ENCODE measurements around the gene CES5A.
"Not testable (repeated sequence)": the region's sequence is repeated elsewhere in the genome, so short reads cannot be mapped to it uniquely, and the experiment has no call there.

CES5A gene, protein sequence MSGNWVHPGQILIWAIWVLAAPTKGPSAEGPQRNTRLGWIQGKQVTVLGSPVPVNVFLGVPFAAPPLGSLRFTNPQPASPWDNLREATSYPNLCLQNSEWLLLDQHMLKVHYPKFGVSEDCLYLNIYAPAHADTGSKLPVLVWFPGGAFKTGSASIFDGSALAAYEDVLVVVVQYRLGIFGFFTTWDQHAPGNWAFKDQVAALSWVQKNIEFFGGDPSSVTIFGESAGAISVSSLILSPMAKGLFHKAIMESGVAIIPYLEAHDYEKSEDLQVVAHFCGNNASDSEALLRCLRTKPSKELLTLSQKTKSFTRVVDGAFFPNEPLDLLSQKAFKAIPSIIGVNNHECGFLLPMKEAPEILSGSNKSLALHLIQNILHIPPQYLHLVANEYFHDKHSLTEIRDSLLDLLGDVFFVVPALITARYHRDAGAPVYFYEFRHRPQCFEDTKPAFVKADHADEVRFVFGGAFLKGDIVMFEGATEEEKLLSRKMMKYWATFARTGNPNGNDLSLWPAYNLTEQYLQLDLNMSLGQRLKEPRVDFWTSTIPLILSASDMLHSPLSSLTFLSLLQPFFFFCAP

DNA sequence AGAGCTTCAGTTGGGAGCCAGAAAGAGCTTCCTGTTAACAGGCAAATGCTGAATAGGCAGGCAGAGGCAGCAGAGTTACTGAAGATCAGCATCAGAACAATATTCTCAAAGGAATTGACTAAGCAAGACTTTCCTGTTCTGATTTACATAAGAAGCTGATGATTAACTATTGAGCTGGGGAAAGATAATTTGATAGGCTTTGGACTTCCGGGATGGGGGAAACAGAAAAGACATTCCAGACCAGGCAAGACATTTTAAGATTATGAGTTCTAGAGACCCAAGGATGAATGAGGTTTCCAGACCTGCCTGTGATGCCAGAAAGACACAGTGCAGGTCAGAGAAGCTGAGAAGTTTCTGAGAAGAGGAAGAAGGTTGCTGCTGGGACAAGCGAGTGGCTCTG, at the start of gene CES5A:
TSS of gene CES5A (minus strand) at position 101 of the 400 bp plus-strand sequence. CDS start 152 bp downstream, outside the sequence.
- no peak for DNase-seq

DNA sequence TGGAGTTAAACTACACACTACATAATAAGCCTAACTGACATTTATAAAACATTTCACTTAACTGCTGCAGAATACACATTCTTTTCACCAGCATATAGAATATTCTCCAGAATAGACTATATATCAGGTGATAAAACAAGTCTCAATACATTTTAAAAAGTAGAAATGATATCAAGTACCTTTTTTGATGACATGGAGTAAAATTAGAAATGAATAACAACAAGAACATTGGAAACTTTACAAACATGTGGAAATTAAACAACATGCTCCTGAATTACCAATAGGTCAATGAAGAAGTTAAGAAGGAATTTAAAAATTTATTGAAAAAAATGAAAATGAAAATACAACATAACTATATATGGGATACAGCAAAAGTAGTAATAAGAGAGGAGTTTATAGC, 47.5 kb upstream of the CES5A start:
- no peak for DNase-seq

DNA sequence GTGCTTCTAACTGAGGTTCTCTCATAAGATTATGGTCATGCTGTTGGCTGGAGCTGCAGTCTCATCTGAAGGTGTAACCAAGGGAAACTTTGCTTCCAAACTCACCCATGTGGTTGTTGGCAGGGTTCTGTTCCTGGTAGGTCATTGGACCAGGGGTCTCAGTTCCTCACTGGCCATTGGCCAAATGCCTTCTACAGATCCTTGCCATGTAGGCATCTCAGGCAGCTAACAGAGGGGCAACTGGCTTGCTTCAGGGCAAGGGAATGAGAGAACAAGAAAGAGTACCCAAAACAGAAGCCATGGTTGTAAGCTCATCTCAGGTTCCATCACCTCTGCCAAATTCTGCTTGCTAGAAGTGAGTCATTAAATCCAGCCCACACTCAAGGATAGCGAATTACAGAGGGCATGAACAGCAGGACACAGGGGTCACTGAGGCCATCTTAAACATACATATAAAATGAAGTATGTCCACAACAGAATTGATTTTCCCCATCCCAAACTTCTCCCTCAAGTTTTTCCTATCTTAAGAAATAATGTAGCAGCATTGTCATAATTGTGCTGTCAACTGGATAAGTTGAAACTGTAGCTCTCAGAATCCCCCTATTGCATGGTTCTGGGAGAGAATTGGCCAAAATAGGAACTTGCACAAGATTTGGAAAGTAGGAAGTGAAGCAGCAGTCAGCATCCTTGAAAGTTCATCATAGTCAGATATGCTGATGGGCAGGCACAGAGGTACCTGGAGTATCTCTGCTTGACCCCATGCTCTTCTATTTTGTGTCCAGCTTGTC, 42.4 kb upstream of the CES5A start:
- no peak for DNase-seq

DNA sequence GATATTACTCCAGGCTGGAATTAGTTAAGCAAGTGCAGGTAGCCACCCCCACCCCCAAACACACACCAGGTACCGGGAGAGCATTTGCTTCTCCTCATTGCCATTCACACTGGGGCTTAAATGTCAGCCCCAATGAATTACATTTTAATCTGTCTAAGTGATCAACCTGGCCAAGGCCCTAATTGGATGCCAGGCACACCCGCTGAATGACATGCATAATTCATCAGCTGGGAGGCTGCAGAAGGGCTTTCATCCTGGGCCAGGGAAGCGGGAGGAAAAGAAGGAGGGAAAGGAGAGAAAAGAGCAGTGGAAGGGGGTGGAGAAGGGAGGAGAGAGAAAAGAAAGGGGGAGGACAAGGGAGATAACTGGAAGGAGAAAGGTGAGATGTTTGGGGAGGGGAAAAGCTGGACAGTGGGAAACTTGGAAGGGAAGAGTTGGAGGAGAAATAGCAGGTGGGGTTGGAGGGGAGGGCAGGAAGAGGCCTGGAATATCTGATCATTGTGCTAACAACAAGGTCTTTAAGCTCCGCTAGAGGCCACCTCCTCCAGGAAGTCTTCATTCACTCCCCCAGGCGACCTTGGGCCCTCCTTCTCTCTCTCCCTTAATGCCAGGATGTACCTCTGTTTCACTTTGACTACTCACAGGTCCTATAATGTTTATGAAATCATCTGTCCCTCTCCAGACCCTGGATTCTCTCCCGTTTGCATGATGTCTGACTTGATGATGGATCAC, 40.1 kb upstream of the CES5A start:
- DNase-seq, result no peak

DNA sequence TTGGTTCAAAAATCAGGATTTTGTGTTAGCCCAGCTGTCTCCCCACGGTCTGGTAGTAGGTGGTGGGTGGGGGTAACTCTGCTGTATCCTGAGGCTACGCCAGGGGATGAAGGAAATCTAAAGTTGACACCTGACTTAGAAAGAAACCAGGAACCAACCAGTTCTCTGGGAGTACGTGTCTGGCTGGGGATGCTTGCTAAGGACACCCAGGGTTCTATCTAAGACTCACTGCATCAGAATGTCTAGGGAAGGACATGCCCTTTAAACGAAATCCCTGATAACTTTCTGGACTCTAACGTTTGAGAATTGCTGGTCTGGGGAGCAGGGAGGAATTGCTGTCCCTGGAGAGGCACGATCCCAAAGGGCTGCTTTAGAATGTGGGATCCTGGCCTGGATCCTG, 39.2 kb upstream of the CES5A start:
- DNase-seq, result no peak

DNA sequence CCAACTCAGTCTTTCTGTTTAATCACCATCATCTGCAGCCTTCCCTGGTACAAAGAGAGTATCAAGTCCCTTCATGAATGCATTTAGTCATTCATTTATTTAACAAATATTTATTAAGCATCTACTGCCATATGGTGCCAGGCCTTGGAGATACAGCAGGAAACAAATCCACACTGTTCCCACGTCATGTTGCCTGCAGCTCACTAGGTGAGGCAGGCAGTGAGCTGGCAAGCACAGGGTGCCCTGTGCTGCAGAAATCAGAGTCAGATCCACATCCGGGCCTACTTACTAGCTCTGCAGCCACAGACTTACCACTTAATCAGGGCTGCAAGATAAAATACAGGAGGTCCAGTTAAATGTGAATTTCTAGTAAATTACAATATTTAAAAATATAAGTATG, 38.5 kb upstream of the CES5A start:
- no peak for DNase-seq

DNA sequence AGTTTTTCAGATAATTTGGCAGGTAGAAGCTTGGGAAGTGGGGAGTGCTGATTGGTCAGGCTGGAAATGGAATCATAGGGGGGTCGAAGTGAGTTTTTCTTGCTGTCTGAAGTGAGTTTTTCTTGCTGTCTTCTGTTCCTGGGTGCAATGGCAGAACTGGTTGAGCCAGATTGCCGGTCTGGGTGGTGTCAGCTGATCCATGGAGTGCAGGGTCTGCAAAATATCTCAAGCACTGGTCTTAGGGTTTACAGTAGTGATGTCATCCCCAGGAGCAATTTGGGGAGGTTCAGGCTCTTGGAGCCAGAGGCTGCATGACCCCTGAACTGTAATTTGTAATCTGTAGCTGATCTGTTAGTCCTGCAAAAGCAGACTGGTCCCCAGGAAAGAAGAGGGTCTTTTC, 37.9 kb upstream of the CES5A start:
- not testable (repeated sequence) for DNase-seq

DNA sequence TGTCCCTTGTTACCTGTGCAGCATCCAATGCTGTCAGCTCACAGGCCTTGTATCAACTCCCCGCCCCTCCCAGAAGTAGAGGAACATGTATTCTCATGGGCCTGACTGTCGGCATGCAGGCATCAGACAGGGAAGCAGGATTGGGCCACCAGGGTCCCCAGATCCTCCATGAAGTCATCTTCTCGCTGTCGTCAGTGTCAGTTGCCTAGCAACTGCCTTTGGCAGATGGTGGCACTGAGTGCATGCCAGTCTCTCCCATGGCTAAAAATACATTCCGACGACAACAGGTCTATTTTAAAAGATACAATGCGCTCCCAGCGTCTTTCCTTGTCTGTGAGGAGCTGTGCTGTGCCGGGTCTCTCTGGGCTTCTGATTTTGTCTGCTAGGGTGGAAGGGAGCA, 36.8 kb upstream of the CES5A start:
- DNase-seq, result no peak

DNA sequence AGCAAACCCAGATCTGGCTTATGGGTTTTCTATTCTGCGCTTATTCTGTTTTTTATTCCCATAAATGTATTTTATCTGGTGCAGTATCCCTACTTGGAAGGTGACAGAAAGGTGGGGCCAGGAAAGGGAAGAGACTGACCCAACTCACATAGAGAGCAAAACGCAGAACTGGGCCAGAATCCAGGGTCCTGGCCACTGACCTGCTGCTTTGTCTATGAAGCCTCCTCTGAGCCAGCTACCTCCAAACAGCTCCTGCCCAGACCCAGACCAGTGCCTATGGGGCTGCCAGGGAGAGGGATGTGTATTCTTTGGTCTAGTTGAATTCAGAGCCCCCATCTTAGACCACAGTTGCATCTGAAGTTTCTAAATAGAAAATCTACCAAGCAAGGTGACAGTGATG, 36.4 kb upstream of the CES5A start:
- no peak for DNase-seq

DNA sequence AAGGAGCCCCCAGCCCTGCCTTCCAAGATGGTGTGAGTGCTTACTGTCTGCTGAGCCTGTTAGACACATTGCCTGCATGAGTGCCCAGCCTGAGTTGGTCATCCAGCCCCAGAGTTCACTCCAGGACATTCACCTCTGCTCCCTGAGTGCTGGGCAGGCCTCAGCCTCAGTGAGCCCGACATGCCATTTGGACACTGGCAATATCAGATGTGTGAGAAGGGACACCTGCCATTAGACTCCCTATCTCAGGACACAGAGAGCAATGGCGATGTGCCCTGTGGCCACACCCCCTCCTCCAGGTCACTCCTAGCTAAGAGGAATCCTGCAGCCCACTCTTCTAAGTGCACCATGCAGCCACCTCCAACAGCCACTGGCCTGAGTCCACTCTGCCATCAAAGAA, 34.7 kb upstream of the CES5A start:
- no peak for DNase-seq

DNA sequence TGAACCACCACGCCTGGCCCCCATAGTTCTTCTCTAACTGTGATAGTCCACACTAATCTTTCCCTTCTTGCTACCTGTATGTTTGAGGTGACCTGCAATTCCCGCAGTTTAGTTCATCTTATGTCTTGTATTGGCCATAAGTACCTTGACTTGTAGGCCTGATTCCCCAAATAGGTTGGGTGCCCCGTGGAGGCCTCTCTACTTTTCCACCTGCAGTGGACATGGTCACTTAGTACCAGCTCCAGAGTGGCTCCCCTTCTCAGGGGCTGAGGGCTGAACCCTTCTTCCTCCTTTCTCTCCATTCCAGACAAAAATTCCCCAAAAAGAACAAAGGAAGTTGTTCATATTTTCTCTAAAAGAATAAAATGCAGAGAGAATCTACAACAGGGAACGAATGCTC, 33.5 kb upstream of the CES5A start:
- DNase-seq, result no peak

DNA sequence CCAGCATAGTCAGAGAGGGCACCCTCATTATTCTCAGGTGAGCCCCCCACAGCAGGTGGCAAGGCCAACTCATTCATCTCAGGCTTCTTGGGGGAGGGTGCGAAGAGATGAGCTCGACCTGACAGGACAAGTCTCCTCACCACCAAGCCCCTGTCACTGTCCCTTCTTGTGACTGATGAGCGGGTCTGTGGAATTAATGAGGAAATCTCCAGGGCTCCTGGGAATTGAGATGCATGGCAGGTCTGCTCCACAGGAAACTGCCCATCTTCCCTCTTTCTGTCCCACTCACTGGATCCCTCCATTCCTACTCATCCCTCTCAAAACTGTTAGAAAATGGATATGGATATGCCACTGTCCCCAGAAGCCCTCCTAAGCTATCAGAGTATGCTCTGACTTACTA, 32.5 kb upstream of the CES5A start:
- no peak for DNase-seq

DNA sequence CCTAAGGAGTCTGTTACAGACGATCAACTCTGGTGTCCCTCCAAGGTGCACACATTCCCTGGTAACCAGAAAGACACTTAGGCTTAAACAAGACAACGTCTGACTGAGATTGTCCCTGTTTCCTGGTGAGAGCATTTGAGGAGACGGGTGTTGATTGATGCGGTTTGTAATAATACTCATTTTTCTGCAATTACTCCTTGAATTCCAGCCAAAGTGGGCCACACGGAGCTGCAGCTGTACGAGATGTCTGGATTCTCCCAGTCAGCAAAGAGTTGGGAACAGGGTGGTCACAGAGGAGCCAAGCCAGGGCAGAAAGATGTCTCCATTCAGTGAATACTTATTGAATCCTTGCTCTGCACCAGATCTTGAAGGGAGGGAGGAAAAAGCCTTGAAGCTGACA, 30.9 kb upstream of the CES5A start:
- no peak for DNase-seq

DNA sequence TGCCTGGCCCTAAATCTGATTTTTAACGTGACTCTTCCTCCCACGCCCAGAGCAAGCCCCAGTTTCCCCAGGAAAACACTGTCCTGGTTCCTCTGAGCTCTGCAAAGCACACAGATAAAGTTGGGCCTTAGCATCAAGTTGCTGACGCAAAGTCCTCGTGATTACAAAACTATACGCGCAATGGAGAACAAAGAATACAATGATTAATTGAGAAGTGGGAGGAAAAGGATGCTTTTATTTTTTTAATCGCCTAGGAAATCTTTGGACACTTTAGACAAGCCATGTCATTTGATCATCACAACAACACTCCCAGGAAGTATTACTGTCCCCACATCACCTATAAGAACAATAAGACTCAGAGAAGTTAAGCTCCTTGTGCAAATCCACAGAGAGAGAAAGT, 30.5 kb upstream of the CES5A start:
- no peak for DNase-seq

DNA sequence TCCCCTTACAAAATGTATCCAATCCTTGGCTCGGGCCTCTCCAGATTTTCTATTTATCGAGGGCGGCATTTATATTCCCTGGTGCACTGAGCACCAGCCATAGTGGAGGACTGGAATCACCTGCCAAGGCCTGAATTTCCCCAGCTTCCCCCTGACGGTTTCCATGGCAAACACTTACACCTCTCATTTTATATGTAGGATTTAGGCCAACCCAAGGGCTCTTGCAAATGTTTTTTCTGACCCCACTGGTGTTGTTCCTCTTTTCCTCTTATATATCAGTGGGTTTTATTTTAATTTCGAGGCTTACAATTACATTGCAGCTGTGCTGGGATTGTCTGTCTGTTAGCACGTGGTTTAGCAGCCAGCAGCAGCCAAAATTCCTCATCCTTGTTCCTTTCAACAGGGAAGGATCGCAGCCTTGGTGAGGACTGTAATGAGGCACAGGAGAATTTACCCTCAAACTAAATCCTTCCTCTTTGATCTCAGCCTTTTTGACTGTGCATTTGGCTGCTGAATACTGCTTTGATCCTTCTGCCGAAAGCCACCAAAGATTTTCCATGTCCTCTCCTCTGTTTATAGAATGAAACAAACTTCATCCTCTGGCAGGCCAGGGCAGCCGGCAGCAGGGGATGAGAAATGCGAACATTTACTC, 26.5 kb upstream of the CES5A start:
- no peak for DNase-seq

DNA sequence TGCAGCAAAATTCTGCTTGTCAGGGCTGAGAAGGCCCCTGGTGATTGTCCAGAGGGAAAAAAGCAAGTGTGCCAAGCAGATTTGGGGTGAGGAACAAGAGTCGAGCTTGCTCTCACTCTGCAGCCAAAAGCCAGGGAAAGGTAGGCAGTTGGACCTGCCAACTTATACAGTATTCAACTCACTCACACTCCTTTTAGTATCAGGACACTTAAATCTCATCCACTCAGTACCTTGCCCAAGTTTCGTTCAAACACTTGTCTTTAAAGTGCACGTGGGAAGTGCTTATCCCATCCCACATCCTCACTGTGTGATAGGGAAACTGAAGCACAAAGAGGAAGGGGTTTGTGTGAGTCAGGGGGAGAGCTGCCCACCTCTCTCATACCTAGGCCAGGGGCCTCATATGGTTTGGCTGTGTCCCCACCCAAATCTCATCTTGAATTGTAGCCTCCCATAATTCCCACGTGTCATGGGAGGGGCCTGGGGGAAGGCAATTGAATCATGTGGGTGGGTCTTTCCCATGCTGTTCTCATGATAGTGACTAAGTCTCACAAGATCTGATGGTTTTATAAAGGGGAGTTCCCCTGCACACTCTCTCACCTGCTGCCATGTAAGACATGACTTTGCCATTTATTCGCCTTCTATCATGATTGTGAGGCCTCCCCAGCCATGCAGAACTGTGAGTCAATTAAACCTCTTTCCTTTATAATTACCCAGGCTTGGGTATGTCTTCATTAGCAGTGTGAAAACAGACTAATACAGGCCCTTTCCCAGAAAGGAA, 25.6 kb upstream of the CES5A start:
- no peak for DNase-seq

DNA sequence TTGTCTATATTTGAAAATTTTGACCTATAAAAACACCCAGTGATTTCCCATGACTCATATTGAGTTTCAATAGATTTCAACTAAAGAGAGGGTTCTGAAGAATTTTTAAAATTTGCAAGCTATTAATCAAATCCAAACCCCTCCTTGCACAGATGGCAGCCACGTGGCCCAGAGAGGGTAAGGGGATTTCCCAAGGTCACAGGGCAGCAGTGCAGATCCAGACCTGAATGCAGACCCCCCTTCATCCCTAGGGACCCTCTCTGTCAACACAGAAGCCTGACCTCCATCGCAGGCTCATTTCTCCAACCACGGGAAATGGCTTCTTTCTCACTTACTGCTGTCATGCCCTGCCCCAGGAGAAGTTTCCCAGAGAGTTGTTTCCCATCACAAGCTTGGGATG, 24.7 kb upstream of the CES5A start:
- DNase-seq, result no peak

DNA sequence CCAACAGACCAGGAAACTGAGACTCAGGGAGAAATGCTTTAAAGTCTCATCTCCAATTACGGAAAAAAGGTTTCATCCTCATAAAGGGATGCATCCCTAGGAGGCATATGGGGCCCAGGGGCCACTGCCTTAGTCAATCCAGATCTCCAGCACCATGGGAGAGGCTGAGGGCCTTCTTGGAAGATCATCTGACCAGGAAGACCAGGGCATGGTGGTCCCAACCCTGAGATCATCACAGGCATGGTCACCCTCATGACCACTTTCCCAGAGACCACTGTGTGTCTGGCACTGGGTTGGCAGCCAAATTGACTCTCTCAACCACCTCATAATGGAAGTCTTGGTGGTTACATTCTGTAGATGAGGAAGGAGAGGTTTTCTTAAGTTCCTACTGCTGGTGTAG, 23.4 kb upstream of the CES5A start:
- no peak for DNase-seq

DNA sequence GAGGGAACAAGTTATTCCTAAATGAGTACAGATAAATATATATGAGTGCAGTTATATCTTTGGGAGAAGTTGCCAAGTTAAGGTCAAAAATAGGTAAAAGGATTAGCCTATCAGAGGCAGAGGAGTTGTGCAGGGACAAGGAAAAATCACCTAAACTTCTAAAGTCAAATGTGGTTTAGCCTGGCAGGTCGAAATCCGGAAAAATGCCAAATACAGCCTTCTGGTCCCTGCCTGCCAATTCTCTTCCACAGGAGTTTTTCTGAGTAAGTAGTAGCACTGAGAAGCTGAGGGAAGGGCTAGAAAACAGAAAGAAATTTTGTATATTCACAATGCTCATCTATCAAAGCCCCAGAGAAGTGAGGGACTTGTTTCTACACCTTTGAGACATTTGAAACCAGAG, 17.6 kb upstream of the CES5A start:
- DNase-seq, result no peak

DNA sequence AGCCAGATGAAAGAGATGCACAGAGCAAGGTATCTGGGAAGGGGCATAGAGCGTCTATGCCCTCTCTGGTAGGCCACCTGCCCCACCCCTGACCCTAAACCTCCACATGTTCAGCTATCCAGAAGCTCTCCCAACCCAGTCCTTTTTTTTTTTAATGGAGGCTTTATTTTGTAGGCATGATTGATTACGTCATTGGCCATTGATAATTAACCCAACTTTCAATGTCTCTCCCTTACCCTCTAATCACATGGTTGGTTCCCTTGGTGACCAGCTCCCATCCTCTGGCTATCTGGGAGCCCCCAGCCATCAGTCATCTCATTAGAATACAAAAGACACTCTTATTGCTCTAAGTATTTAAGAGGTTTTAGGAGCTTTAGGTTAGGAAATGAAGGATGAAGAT, 14.3 kb upstream of the CES5A start:
- no peak for DNase-seq

DNA sequence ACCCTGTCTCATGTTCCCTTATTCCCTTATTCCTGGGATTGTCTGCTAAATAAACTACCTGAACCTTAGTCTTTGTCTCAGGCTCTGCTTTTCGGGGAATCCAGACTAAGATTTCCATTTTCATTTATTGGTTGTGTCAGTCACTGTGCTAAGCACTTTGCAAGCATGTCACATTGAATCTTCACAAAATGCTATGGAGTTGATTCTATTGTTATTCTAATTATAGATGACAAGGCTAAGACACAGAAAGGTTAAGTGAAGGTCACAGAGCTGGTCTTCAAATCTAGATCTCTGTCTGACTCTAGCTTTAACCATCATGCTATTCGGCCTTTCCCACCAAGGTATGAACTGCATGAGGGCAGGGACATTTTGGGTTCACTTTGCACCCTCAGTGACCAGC, 13.4 kb upstream of the CES5A start:
- DNase-seq, result no peak

DNA sequence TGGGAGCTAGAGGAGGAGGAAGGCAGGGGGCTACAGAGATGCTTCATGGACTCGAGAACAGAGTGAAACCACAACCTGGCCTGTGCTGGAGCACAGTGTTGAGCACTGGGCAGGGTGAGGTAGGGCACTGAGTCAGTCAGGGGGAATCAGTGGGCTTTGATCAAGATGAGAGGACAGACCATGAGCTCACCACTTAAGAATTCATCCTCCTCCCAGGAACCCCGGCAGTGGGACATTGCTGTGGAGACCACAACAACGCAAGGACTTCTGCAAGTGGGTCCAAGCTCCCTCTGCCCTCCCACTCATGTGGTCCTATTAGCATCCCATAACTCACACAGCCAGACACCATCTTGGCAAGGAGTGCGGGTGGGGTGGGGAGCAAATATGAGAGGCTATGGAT, 1.7 kb upstream of the CES5A start:
- no peak for DNase-seq

All from NCI-H2029 (cell line).